Stimulated activated CD8-positive, alpha-beta memory T cell treated with anti-CD3 and anti-CD28 coated beads, Interleukin-12 subunit alpha, Interleukin-12 subunit beta, amount 100 ng/mL, for 4 hours (primary cell): ENCODE measurements around the gene APLN.

Experiments
- DNase-seq: peaks from one replicate; pipeline ENCODE4 v3.0.0-alpha.2; 2020; ENCODE audit warnings: low read depth

The APLN gene

DNA sequence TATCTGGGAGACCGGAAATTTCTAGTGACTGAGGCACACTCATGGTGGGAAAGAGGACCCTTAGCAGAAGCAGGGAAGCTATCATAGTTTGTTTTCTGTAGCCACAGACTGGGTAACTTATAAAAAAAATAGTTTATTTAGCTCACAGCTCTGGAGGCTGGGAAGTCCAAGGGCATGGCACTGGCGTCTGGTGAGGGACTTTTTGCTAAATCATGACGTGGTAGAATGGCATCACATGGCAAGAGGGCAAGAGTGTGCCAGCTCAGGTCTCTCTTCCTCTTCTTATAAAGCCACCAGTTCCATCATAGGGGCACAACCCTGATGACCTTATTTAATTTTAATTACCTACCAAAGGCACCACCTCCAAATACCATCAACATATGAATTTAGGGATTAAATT is 13.3 kb downstream of the APLN start:
- DNase-seq: no peak

DNA sequence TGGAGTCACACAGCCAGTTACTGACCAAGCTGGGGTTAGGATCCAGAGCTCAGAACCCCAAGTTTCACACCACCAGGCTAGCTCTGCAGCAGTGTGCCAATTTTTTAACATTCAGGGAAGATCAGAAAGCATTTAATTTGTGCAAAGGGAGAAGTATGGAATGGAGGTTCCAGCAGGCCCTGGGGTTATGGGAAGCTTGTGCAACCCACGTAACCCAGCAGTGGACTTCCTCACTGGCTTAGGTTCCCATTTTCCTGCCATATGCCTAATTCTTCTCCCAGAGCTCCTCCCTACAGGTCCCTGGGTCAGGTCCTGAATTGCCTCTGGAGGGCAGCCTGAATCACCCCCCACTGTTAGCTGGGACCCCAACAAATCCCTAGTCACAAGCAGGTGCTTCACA is 14.0 kb downstream of the APLN start:
- no peak for DNase-seq

DNA sequence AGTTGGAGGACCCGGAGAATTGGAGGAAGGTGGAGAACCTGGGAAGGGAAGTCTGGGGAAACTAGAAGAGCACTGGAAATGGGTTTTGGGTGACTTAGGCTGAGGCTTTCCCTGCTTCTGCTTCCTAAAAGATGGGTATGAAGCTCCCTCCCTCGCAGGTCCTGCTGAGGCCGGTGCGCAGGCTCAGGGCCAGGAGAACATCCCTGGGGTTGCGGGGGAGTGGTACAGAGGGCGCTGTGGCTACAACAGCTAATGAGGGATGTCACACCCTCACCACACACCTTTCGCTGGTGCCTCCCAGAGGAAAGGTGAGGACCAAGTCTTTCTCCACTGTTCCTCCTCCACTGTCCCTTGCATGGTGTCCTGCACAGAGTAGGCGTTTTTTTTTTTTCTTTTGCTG is 15.8 kb downstream of the APLN start:
- no peak for DNase-seq

DNA sequence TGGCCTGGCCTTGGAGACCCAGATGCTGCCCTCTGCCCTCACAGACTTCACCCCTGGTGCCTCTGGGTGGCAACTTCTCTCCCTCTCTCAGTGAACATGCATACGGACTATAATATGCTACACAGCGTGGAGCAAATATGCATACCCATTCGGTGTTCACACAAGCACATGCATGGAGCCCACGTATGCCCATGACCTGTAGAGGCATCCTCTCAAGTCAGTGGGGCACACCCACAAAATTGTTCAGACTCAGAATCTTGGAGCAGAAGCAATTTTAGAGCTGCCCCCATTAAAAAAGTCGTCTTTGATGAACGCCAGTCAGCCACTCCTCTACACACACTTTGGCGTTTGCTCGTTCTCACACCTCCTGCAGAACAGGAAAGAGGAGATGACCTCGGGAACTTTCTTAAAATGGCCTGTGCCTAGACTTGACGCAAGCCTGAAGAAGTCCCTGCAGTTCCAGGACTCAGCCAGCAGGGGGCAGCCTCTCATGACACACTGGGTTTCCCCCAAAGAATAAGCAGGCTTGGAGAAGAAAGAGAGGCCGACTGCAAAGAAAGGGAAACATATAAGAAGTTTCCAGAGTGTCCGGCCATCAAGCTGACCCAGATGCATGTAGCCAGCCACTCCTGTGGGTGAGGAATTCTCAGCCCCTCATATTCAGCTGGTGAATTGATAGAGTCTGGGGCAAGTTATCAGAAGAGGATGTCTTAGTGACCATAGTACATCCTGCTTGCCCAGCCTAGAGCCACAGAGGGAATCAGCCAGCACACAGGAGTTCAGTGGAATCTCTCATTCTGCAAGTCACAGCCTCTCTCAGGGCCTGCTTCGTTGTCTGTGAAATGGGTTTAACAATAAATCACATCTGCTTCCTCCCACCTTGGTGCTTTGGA is 17.3 kb downstream of the APLN start:
- peak; percentile 46 for DNase-seq

DNA sequence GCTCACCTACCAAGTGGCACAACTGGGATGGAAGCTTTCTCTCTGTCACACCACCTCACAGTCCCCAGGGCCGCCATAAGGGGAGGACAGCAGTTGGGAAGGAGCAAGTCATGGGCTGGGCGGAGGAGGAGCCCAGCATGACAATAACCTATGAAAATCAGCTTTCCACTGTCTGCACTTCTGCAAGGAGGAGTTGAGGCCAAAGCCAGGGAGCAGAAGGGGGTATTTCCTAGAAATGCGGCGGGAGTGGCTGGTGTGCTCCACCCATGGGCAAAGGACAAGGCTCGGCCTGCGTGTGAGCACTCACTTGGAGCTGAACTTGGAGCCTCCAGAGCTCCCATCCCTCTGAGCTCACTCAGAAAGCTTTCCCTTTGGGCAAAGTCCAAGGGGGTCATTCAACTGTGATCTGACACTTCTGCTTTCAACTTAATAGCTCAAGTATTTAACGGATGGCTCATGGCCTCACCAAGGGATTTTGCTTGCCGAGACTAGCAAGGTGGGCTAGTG is 18.5 kb downstream of the APLN start:
- DNase-seq: no peak

DNA sequence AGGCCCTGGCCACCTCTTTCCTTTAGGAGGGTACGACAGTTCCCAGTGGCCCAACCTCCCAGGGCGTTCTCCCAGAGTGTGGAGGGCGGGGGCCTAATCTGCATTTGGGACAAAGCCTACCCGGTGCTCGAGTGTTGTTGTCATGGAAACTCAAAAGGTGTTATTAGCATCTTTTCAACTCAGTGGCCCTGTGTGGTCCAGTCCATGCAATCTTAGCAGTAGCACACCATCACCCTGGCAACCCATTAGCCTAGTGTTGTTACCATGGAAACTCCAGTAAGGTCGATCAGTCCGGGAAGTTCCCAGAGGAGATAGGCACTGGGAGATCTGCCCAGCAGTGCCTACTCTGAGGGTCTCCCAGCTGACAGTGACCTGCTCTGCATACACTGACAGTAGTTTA is 20.2 kb downstream of the APLN start:
- DNase-seq: no peak

DNA sequence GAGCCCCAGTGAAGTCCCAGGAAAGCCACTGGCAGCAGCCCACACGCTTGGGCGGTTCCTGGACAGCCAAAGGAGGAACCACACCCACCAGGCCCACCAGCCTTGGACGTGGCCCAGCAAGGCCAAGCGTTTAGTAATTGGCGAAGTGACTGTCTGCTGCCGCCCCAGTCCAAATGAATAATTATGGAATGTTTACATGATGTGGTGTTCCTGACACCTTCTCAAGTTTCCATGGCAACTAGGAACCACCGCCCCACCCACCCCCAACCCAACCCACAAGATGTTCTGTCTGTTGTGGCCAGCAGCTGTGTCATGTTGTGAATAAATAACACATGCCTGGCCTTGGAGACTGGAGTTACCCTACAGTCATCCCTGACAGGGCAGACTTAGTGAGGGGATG is 22.3 kb downstream of the APLN start:
- no peak for DNase-seq

DNA sequence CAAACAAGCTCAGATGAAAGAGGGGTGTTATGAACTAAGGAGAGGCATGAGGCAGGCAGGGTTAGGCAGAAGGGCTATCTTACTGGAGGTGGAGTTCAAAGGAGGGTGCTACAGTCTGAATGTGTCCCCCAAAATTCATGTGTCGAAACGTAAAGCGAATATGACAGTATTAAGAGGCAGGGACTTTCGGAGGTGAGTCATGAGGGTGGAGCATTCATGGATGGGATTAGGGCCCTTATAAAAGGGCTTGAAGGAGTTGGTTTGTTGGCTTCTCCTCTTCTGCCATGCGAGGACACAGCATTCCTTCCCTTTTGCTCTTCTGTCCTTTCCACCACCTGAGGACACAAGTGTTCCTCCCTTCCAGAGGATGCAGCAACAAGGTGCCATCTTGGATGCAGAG is 22.9 kb downstream of the APLN start:
- DNase-seq: no peak

DNA sequence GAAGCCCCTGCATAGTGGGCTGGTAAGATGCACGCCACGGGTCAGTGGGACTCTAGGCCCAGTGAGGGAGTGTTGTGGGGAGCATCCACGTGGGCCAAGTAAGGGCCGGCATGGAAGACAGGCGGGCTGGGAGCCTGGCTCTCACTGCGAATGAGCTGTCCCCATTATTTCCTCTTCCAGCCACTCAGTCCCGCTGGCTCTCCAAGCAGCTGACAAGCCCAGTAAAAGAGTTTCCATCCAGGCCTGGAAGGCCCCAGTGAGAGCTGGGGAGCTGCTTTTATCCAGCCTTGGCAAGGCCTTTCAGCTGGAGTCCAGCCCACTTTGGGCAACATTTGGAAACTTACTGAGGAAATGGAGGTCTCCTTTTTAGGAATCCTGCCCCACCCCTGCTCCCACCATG is 24.9 kb downstream of the APLN start:
- DNase-seq: no peak

DNA sequence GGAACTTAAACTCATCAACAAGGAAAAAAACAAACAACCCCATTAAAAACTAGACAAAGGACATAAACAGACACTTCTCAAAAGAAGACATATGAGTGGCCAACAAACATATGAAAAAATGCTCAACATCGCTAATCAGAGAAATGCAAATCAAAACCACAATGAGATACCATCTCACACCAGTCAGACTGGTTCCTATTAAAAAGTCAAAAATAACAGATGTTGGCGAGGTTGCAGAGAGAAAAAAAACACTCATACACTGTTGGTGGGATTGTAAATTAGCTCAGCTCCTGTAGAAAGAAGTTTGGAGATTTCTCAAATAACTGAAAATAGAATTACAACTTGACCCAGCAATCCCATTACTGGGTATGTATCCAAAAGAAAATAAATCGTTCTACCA is 28.7 kb downstream of the APLN start:
- DNase-seq: no peak

DNA sequence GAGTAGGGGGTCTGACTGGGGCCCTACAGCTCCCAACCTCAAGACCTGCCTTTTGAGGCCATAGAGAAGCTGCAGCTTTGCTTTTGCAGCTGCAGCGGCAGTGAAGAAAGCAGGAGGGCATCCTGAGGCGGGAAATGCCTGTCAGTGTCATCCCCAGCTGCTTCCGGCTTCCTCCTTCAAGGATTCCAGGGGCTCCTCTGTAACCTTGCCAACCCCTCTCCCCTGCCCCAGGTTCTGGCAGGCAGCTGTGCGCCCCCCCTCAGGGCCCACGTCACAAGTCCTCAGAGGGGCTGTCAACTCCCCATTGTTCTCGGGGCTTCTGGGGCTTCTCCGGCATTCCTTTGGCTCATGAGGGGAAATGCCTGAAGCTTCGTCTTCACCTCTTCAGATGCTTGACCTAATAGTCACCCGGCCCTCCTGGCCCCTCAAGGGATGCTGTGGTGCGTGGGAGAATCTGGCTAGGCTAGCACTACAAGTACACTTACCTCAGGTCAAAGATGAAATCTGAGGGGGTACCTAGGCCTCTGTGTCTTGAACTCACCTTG is 31.9 kb downstream of the APLN start:
- DNase-seq: no peak

DNA sequence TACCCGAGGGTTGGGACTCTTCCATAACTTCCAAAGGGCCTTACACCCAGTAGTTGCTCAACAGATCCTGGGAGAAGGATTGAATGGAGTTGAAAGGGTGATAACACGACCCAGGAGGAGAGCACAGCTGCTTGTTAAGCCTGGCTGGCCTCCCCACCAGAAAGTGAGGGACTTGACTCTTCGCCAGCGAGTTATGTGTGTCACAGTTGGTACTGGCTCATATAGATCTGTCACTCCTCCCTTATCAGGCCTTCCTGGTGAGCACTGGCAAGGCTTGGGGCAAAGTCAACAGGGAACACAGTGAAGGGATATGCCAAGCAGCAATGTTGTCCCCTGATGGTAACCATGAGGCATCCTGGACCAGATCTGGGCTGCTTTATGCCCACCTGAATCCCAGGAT is 35.8 kb downstream of the APLN start:
- no peak for DNase-seq

DNA sequence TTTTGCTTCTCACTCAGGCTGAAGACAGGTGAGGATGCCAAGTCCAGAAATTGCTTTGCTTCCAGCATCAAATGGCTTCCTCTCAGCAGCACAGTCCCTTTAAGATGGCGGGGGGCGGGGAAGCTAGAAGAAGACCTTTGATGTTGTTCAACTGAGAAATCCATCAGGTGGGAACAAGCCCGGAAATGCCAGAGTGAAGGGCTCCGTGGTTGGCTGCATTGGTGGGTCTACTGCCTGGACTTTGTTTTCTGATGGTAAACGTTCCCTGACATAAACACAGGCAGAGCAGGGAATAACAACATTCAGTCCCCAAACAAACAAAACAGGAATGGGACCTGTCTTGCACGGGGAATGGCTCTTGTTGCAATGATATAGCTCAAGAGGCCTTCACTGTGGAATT is 37.3 kb downstream of the APLN start:
- no peak for DNase-seq

DNA sequence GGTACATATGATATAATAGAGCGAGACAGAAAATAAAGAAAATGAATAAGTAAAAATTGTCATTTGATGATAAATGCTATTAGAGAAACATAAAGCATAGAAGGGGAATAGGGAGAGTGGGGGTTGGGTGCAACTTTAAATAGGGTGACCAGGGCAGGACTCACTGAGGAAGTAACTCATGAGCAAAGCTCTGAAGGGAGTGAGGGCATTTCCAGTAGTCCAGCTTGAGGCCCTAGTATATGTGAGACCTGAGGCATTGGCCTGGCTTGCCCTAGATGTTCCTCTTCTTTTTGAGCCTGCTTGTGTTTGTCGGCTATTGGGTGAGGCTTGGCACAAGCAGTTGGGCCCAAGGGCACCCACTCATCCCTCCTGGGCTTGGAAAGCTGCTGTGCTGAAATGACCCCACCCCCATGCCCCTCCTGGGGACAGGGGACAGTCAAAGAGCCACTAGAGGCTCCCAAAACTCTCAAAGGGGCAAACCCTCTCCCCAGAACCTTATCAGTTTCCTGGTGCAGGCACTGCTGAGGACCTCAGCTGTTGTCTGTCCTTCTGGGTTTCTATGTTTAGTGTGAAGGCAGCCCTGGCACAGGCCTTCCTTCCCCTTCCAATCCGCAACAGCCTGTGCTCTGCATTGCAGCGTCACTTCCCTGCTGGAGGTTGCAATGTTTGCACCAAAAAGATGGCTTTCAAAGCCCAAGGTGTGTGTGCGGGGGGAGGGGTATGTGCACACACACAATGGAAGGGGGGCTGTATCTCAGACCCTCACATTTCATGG is 40.1 kb downstream of the APLN start:
- DNase-seq: no peak

DNA sequence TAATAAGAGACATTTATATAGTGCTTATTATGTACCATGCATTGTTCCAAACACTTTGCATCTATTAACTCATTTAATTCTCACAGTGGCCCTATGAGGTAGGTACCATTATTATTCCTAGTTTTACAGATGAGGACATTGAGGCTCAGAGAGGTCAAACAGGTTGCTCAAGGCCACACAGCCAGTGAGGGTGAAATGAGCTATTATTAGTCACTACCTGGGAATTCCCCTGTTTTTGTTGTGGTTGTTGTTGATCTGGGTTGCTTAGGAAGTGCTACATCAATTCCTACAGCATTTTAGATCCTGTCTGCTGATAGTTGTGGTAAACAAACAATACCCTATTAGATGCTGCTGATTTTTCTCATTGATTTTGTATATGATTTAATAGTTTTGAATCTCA is 41.2 kb downstream of the APLN start:
- no peak for DNase-seq

DNA sequence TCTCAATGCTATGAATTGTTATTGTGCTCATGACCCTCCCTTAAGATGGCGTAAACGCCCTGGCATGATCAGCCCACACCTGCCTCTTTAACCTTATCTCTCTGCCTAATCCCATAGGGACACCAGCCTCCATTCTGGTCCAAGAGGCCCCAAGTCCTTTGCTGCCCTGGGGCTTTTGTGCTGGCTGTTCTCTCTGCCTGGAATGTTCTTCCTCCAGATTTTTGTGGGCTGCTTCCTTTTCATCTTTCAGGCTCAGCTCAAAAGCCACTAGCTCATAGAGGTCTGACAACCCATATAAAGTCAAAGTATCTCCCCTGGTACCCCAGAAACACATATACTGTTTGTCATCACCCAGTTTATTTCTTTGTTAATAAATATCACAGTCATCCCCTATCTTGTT is 42.4 kb downstream of the APLN start:
- no peak for DNase-seq

DNA sequence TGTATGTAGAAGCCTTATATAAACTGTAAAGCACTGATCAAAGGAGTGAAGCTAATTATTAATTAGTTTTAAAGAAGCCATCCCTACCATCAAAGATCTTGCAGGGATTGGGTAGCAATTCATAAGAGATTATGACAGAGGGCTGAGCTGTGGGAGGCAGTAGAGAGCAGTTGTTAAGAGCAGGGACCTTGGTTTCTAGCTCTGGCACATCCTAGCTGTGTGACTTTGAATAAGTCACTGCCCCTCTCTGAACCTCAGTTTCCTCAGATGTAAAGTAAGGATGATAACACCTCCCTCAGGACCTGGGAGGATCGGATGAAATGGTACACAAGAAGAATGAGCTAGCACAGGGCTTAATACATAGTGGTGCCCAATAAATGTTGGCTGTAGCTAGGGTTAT is 45.4 kb downstream of the APLN start:
- DNase-seq: no peak

DNA sequence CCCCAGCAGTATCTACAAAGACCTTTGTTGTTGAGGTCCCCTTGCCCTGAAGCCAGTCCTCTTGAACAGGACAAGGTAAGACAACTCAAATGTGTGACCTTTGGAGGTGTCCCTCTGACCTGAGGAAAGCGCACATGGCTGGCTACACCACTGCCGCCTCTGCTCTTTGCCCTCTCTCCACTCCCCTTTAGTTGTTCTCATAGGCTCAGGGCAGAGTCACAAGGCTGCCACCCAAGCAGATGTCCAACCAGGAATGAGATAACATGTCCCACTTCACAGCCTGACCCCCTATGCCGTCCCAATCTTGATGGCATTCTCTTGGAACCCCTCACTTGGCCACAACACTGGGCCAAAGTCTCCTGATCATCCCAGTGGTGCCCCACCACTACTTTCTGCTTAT is 46.3 kb downstream of the APLN start:
- DNase-seq: no peak

DNA sequence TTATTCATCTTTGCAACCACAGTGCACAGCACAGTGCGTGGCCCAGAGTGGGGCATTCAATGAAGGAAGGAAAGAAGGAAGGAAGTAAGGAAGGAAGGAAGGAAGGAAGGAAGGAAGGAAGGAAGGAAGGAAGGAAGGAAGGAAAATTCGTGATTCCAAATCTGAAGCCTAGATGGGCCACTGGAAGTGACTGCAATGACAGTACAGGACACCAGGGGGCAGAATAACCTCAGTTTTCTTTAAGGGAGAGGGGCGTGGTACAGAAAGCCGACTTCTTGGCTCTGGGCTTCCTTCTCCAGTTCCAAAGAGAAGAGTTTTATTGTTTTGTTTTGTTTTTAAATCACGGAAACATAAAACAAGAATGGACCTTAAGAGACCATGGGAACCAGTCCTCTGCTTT is 47.8 kb downstream of the APLN start:
- peak; percentile 17 for DNase-seq

DNA sequence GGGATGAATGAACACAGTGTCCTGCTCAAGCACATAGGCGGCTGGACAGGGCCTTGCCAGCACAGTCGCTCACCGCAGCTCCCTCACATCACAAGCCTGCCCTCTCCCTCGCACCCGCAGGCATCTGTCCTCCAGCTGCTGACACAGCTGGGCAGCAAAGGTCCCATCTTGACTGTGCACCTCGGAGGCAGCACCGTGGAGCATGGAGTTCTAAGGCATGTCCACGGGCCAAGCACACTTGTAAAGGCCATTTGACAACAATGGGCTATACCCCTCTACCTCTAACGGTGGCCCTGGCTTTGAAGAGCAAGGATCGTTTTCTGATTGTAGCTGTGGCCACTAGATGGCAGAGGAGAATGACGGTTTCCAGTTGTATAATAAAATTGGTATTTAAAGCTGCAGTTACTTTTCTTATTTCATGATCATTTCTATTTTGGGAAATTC is 53.8 kb downstream of the APLN start:
- DNase-seq: no peak

DNA sequence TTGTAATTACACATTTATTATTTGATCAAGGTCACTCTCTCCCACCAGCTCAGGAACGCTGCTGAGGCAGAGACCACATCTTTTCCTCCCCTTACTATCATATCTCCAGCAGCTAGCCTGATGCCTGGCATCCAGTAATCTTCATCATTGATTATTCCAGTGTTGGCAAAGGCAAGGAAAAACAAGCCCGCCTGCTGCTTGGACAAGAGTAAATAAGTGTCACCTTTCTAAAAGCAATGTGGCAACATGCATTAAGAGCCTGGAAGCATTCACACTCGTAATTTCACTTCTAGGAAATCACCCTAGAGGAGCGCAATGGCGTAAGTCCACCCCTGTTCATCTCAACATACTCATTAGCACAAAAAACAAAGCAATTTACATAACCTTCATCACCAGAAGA is 54.8 kb downstream of the APLN start:
- no peak for DNase-seq

DNA sequence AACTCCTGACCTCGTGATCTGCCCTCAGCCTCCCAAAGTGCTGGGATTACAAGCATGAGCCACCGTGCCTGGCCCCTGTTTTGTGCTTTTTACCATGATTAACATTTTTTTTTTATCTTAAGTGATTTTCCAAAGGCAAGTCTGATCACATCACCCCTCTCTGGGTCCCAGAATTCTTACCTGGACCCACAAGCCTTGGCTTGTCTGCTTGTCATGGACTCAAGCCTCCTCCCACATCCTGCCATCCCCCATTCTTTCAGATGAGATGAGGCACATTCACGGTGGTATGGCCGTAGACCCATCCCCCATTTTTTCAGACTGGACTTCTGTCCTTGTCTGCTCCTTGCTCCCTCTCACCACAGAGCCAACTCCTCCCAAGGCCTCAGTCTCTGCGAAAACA is 55.3 kb downstream of the APLN start:
- DNase-seq: no peak

DNA sequence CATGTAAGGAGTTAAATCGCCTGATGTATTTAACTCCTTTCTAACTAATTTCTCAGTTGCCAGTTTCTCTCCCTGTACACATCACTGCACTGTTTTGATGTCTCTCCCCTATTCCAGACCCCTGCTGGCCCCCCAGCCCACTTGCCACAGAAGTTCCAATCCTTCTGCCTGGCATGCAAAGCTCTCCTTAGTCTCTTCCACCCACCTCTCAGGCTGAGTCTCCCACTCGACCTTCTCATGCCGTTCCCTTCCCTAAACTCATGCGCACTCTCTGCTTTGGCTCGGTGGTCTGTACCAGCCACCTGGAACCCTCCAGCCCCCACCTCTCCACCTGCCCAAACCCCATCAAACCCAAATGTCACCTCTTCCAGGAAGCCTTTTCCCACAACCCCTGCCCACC is 56.9 kb downstream of the APLN start:
- no peak for DNase-seq
